Transverse colon (tissue), 4 donors: ENCODE data around the gene ZNF223. TPM values are rescaled to one million over a fixed set of nuclear protein-coding genes. Genes with fewer than 3 reads are reported as not detected.
A peak's percentile ranks its signal among the peaks of the same experiment; 100 is the strongest.

ENCODE experiments used
- DNase-seq: peaks from one replicate; pipeline ENCODE4 v3.0.0-alpha.2; 2019
- H3K27ac ChIP-seq, 4 donors: fragments of 200-600 bp; sonication (generic); 2 replicates each; pipeline ENCODE4 v1.5.1; 2016 to 2018; ENCODE audit warnings: inconsistent platforms in 4 of 4
- H3K27me3 ChIP-seq: fragments of 200-600 bp; sonication (generic); 2 replicates; pipeline ENCODE4 v1.5.1; 2017; ENCODE audit warnings: inconsistent platforms
- H3K36me3 ChIP-seq, 4 donors: fragments of 200-600 bp; sonication (generic); 2 replicates each; pipeline ENCODE4 v1.5.1; 2017 to 2019; ENCODE audit warnings: inconsistent platforms in 4 of 4
- H3K4me1 ChIP-seq, 4 donors: fragments of 200-600 bp; sonication (generic); 2 replicates each; pipeline ENCODE4 v1.5.1; 2017 to 2020; ENCODE audit warnings: inconsistent platforms in 4 of 4
- H3K4me3 ChIP-seq, 4 donors: fragments of 200-600 bp; sonication (generic); 1 replicate in 1 of 4; 2 replicates in 3 of 4; pipeline versions ENCODE4 v1.5.1 to v1.6.1; 2017 to 2019; ENCODE audit warnings: inconsistent platforms in 4 of 4
- H3K9me3 ChIP-seq, 2 donors: fragments of 200-600 bp; sonication (generic); 2 replicates each; pipeline ENCODE4 v1.5.1; 2017 to 2019; ENCODE audit warnings: inconsistent platforms in 2 of 2
- CTCF ChIP-seq, 5 experiments: fragments of 200-600 bp in 3 of 5; fragments of 450-650 bp in 2 of 5; sonication (generic) in 3 of 5; IDR thresholded peaks; 1 replicate in 2 of 5; 2 replicates in 3 of 5; pipeline ENCODE4 v1.5.1; 2016 to 2017; ENCODE audit warnings: antibody characterized with exemption in 5 of 5, inconsistent platforms in 3 of 5, mild to moderate bottlenecking in 2 of 5, moderate library complexity in 1 of 5
- EP300 ChIP-seq: sonication (generic); formaldehyde crosslinking; IDR thresholded peaks from one replicate; pipeline ENCODE4 v1.6.1; 2017; ENCODE audit warnings: antibody characterized with exemption, low read depth
- POLR2A ChIP-seq: fragments of 450-650 bp; IDR thresholded peaks from one replicate; pipeline ENCODE4 v1.6.1; 2016; ENCODE audit warnings: antibody characterized with exemption, mild to moderate bottlenecking, moderate library complexity
- POLR2AphosphoS5 ChIP-seq, 3 donors: sonication (generic); formaldehyde crosslinking; IDR thresholded peaks; one replicate each; pipeline ENCODE4 v1.6.1; 2016; ENCODE audit warnings: antibody characterized with exemption in 3 of 3
- WGBS, 2 donors: methylation state at CpG; one replicate each; pipeline ENCODE4 v1.1.5; 2018; ENCODE audit warnings: low coverage in 1 of 2; 5-methylcytosine and 5-hydroxymethylcytosine counted together
- in situ Hi-C, 4 donors: fragments of 200-750 bp; cut with MboI; loops; one replicate each; pipeline versions ENCODE4 v1.15.0 to v1.15.1; 2017; ENCODE audit warnings: low sequenced_read_pairs in 3 of 4, low pct_ligation_motif_present in 1 of 4, low pct_unique_long_range_greater_than_20kb in 1 of 4
- intact Hi-C: fragments of 100-400 bp; cut with DNase I; formaldehyde crosslinking; loops from one replicate; pipeline ENCODE4 v1.15.1; 2023; ENCODE audit warnings: low total_unique reads
- total RNA-seq, 4 donors: library from RNA; depleted of rRNA; stranded (reverse); fragments of >200 nt; gene quantifications; one replicate each; pipeline ENCODE4 v1.1.0, GENCODE V29; 2016

Gene ZNF223
- total RNA-seq, 4 donors from 2014 or later: 2.2 to 8.5 (median 6.5) TPM; not detected in 1

- H3K36me3 ChIP-seq: no peaks in the 10 kb centered on the region
- no peak for TF ChIP-seq POLR2A
- no peak for TF ChIP-seq POLR2AphosphoS5 (IDR thresholded peaks at IDR 0.05)
- no peak for TF ChIP-seq EP300
- no peak for TF ChIP-seq CTCF (IDR thresholded peaks at IDR 0.05)
- peaks cover 13 to 21% of the 10 kb centered on the region in 2 donors for H3K9me3 ChIP-seq
- intact Hi-C loops (no loop called here), in situ Hi-C loops (no loop called here)
- no peak overlapping the region for H3K27ac ChIP-seq
- DNase-seq: no peak
- WGBS, 2 donors: 63 to 83% methylated on average over 2 of the region's 2 CpGs
- H3K4me3 ChIP-seq: no peak overlapping the region
- H3K4me1 ChIP-seq: no peaks in the 10 kb centered on the region
- H3K27me3 ChIP-seq: no peaks in the 10 kb centered on the region
Measured at GRCh38 chr19:44042147-44042546, 9.7 kb upstream of the ZNF223 start.

- H3K4me1 ChIP-seq: peaks cover 0 to 15% (median 10%) of the 10 kb centered on the region in 4 donors
- H3K27ac ChIP-seq: peak overlapping the region; percentile 74 to 82 (median 80)
- H3K27me3 ChIP-seq: peaks cover 19% of the 10 kb centered on the region
- in situ Hi-C loops: no loop called here
- peaks cover 0 to 13% (median 1%) of the 10 kb centered on the region in 4 donors for H3K36me3 ChIP-seq
- DNase-seq: peak; percentile 50
- peaks cover 4 to 5% of the 10 kb centered on the region in 2 donors for H3K9me3 ChIP-seq
- 14 to 17% methylated on average over 4 to 21 of the region's 21 CpGs for WGBS, 2 donors
- intact Hi-C loops: no loop called here
- peak overlapping the region; percentile 32 to 77 (median 68) for H3K4me3 ChIP-seq
- TF ChIP-seq POLR2AphosphoS5 (IDR thresholded peaks at IDR 0.05): no peak
- peak; percentile 49 for TF ChIP-seq POLR2A
Measured at GRCh38 chr19:44050740-44051649, 841 bp upstream of the ZNF223 start.

GRCh38 chr19:44055870-44056269 lies 4.0 kb downstream of the ZNF223 start:
- intact Hi-C loops: no loop called here
- Histone ChIP-seq H3K27me3 (no peaks in the 10 kb centered on the region), H3K9me3 (peaks cover 0 to 5% of the 10 kb centered on the region in 2 donors), H3K27ac (no peak overlapping the region), H3K4me3 (no peak overlapping the region), H3K4me1 (peaks cover 0 to 11% (median 10%) of the 10 kb centered on the region in 4 donors), H3K36me3 (peaks cover 0 to 26% (median 13%) of the 10 kb centered on the region in 4 donors)
- DNase-seq: no peak
- in situ Hi-C loops: no loop called here
- WGBS, 2 donors: 76 to 94% methylated on average over 3 to 5 of the region's 5 CpGs
- TF ChIP-seq CTCF (IDR thresholded peaks at IDR 0.05): no peak
- TF ChIP-seq EP300: no peak
- TF ChIP-seq POLR2A: no peak
- TF ChIP-seq POLR2AphosphoS5 (IDR thresholded peaks at IDR 0.05): no peak

- whole genome bisulfite sequencing, 2 donors: 80 to 100% methylated on average over 1 to 2 of the region's 2 CpGs
- in situ Hi-C loops (no loop called here), intact Hi-C loops (no loop called here)
- H3K4me3 ChIP-seq: no peak overlapping the region
- H3K27me3 ChIP-seq: no peaks in the 10 kb centered on the region
- no peak for DNase-seq
- peaks cover 0 to 60% (median 29%) of the 10 kb centered on the region in 4 donors for H3K36me3 ChIP-seq
- peaks cover 3 to 5% of the 10 kb centered on the region in 2 donors for H3K9me3 ChIP-seq
- H3K27ac ChIP-seq: no peak overlapping the region
- H3K4me1 ChIP-seq: no peaks in the 10 kb centered on the region
- TF ChIP-seq CTCF (IDR thresholded peaks at IDR 0.05) (no peak), POLR2AphosphoS5 (IDR thresholded peaks at IDR 0.05) (no peak), EP300 (no peak), POLR2A (no peak)
Measured at GRCh38 chr19:44059229-44059628, 7.4 kb downstream of the ZNF223 start.
